GM19438 (cell line): ENCODE measurements around the gene MIER1.
"Not testable (repeated sequence)": the region's sequence is repeated elsewhere in the genome, so short reads cannot be mapped to it uniquely, and the experiment has no call there.

Experiments
- ATAC-seq: cut with Tn5 transposase; IDR thresholded peaks from one replicate; pipeline ENCODE4 v1.9.1; 2021; ENCODE audit warnings: low read depth; ENCODE audit not compliant: unreplicated experiment

MIER1 gene

GRCh38 chr1:66924756-66925557, at the start of gene MIER1, which contains the start of gene DNAI4:
Gene MIER1 (plus strand): TSS chr1:66924990. CDS start chr1:66925029, 39 bp downstream.
Gene DNAI4 (minus strand): TSS chr1:66924856. CDS start chr1:66924831, 25 bp downstream.
- ATAC-seq = peak; percentile 93

GRCh38 chr1:66876664-66877063, 48.1 kb upstream of the MIER1 start:
- ATAC-seq = no peak

- no peak for ATAC-seq
Observed at GRCh38 chr1:66889030-66889429, 35.8 kb upstream of the MIER1 start.

- no peak for ATAC-seq
Observed at GRCh38 chr1:66890621-66891020, 34.2 kb upstream of the MIER1 start.

GRCh38 chr1:66893712-66894111, 31.1 kb upstream of the MIER1 start:
- no peak for ATAC-seq

- not testable (repeated sequence) for ATAC-seq
Observed at GRCh38 chr1:66915203-66915602, 9.6 kb upstream of the MIER1 start.

GRCh38 chr1:66916320-66916719, 8.5 kb upstream of the MIER1 start:
- no peak for ATAC-seq

- no peak for ATAC-seq
Observed at GRCh38 chr1:66917476-66917875, 7.3 kb upstream of the MIER1 start.

- ATAC-seq = no peak
Observed at GRCh38 chr1:66919063-66919462, 5.7 kb upstream of the MIER1 start.

GRCh38 chr1:66919828-66920227, 5.0 kb upstream of the MIER1 start:
- ATAC-seq = no peak

GRCh38 chr1:66920543-66920942, 4.2 kb upstream of the MIER1 start:
- ATAC-seq = no peak

- no peak for ATAC-seq
Observed at GRCh38 chr1:66925558-66925910, 744 bp downstream of the MIER1 start.

- ATAC-seq = no peak
Observed at GRCh38 chr1:66925944-66926343, 1.2 kb downstream of the MIER1 start.

GRCh38 chr1:66927528-66927927, 2.7 kb downstream of the MIER1 start:
- no peak for ATAC-seq

- no peak for ATAC-seq
Observed at GRCh38 chr1:66929146-66929688, 4.4 kb downstream of the MIER1 start.

GRCh38 chr1:66929691-66929998, 4.9 kb downstream of the MIER1 start:
- no peak for ATAC-seq

- ATAC-seq = peak; percentile 59
Observed at GRCh38 chr1:66929999-66930822, 5.4 kb downstream of the MIER1 start.

- no peak for ATAC-seq
Observed at GRCh38 chr1:66930823-66931174, 6.0 kb downstream of the MIER1 start.

GRCh38 chr1:66931590-66931989, 6.8 kb downstream of the MIER1 start:
- no peak for ATAC-seq

- ATAC-seq = no peak
Observed at GRCh38 chr1:66932291-66932690, 7.5 kb downstream of the MIER1 start.

- ATAC-seq = no peak
Observed at GRCh38 chr1:66933887-66934700, 9.3 kb downstream of the MIER1 start.
